ENCODE results near the gene PRKAR1B.

Gene PRKAR1B

GRCh38 chr7:593324-594115 lies 133.6 kb downstream of the PRKAR1B start:
- no peak overlapping the region for H3K27ac ChIP-seq
- no peak for TF ChIP-seq CTCF (conservative IDR thresholded peaks at IDR 0.05)

GRCh38 chr7:591856-592628 lies 135.0 kb downstream of the PRKAR1B start:
- no peak overlapping the region for H3K27ac ChIP-seq
- no peak for TF ChIP-seq CTCF (conservative IDR thresholded peaks at IDR 0.05)

- H3K27ac ChIP-seq = peak overlapping the region; percentile 33; the same call in 1 of the 2 replicates
- no peak for TF ChIP-seq CTCF (conservative IDR thresholded peaks at IDR 0.05)
These were observed 136.1 kb downstream of the PRKAR1B start for GRCh38 chr7:590731-591551.

- TF ChIP-seq CTCF (conservative IDR thresholded peaks at IDR 0.05) = no peak
- H3K27ac ChIP-seq = no peak overlapping the region
These were observed 137.1 kb downstream of the PRKAR1B start for GRCh38 chr7:589781-590575.

GRCh38 chr7:587767-588166 lies 139.3 kb downstream of the PRKAR1B start:
- no peak for TF ChIP-seq CTCF (conservative IDR thresholded peaks at IDR 0.05)
- H3K27ac ChIP-seq = no peak overlapping the region

- no peak overlapping the region for H3K27ac ChIP-seq
- no peak for TF ChIP-seq CTCF (conservative IDR thresholded peaks at IDR 0.05)
These were observed 140.6 kb downstream of the PRKAR1B start for GRCh38 chr7:586494-586893.
